Progenitor cell of endocrine pancreas (in vitro differentiated cells): ENCODE data around the gene CASK. TPM values are rescaled to one million over a fixed set of nuclear protein-coding genes. Genes with fewer than 3 reads are reported as not detected.
A peak's percentile ranks its signal among the peaks of the same experiment; 100 is the strongest.

Source experiments
- DNase-seq: peaks from one replicate; pipeline ENCODE4 v3.0.0; 2021; ENCODE audit warnings: low spot score; ENCODE audit not compliant: unreplicated experiment
- H3K27ac Mint-ChIP-seq: 2 replicates; pipeline ENCODE4 v1.8.0; 2021; ENCODE audit warnings: mild to moderate bottlenecking, moderate library complexity, mixed read lengths
- H3K27me3 Mint-ChIP-seq: 2 replicates; pipeline ENCODE4 v1.8.0; 2021; ENCODE audit warnings: mixed read lengths
- H3K36me3 Mint-ChIP-seq: 2 replicates; pipeline ENCODE4 v1.8.0; 2022; ENCODE audit warnings: mixed read lengths; ENCODE audit not compliant: insufficient read depth
- H3K4me1 Mint-ChIP-seq: 2 replicates; pipeline ENCODE4 v1.8.0; 2021; ENCODE audit warnings: low read depth, mixed read lengths
- H3K4me3 Mint-ChIP-seq: 2 replicates; pipeline ENCODE4 v1.8.0; 2021; ENCODE audit warnings: low read depth, mild to moderate bottlenecking, moderate library complexity, mixed read lengths
- H3K9me3 Mint-ChIP-seq: 2 replicates; pipeline ENCODE4 v1.8.0; 2021; ENCODE audit warnings: low read depth, mixed read lengths
- CTCF ChIP-seq: fragments of 200-600 bp; sonication (generic); IDR thresholded peaks from one replicate; pipeline ENCODE4 v1.5.0; 2021; ENCODE audit warnings: antibody characterized with exemption, mild to moderate bottlenecking; ENCODE audit not compliant: unreplicated experiment
- total RNA-seq: library from RNA; stranded (reverse); gene quantifications from 2 replicates; pipeline ENCODE4 v1.2.1, GENCODE V29; 2021

The CASK gene
- total RNA-seq, 1 donor from 2014 or later: 68.3 TPM

DNA sequence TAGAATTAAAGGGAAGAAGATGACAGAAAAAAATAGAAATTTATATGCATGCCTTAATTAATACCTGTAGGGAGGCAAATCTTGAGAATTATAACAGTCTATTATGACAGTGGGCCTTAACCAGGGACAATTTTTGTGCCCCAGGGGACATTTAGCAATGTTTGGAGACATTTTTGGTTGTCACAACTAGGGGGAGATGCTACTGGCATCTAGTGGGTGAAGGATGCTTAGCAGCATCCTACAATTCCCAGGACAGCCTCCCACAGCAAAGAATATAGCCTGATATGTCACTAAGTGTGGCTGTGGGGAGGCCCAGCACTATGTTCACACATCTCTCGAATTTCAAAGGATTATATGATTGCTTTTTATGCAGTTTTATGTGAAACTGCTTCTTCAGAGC is 188.8 kb downstream of the CASK start:
- H3K9me3 Mint-ChIP-seq: peaks cover 9% of the 10 kb centered on the region
- H3K4me3 Mint-ChIP-seq: no peak overlapping the region
- no peak overlapping the region for H3K27ac Mint-ChIP-seq
- peaks cover 5% of the 10 kb centered on the region for H3K4me1 Mint-ChIP-seq
- DNase-seq: no peak
- no peaks in the 10 kb centered on the region for H3K27me3 Mint-ChIP-seq
- H3K36me3 Mint-ChIP-seq: peaks cover 1% of the 10 kb centered on the region
- TF ChIP-seq CTCF: peak; percentile 14

DNA sequence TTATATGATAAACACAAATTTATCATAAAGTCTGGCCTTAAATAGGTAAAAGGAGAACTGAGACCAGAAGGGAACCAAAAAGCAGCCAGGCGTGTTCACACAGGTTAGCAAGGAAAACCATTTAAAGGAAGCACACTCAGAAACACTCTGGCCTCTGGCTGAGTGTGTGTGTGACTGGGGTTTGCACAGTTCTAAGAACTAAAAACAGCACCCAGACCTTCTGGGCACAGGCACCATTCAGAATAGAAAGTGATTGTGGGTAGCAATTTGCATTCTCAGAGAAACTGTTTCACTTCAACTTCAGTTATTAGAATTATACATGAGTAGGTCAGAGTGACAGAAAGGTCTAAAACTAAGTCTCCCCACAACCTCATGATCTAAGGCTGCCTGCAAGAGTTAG is 189.4 kb downstream of the CASK start:
- H3K36me3 Mint-ChIP-seq: peaks cover 1% of the 10 kb centered on the region
- TF ChIP-seq CTCF: no peak
- no peak overlapping the region for H3K4me3 Mint-ChIP-seq
- H3K27ac Mint-ChIP-seq: no peak overlapping the region
- peaks cover 5% of the 10 kb centered on the region for H3K4me1 Mint-ChIP-seq
- no peaks in the 10 kb centered on the region for H3K27me3 Mint-ChIP-seq
- peaks cover 9% of the 10 kb centered on the region for H3K9me3 Mint-ChIP-seq
- no peak for DNase-seq

DNA sequence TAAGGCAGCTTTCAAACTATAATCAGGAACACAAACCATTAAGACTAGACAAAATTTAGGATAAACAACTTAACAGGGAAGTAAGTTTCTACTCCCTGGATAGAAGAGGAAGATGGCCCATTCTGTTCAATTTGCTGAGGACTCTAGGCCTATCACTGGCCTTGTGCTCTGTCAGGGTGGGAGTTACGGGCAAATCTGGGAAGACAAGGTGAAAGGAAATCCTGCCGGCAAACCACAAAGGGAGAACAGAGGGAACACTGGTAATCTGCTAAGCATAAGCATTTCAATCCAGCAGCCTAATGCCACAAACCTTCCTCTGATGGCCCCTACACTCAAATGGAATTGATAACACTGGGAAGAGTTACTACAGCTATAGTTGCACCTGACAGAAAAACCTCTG is 191.1 kb downstream of the CASK start:
- DNase-seq: no peak
- no peak overlapping the region for H3K4me3 Mint-ChIP-seq
- no peaks in the 10 kb centered on the region for H3K27me3 Mint-ChIP-seq
- peaks cover 1% of the 10 kb centered on the region for H3K36me3 Mint-ChIP-seq
- H3K9me3 Mint-ChIP-seq: peaks cover 9% of the 10 kb centered on the region
- H3K27ac Mint-ChIP-seq: no peak overlapping the region
- peaks cover 5% of the 10 kb centered on the region for H3K4me1 Mint-ChIP-seq
- no peak for TF ChIP-seq CTCF

- DNase-seq: no peak
- Mint-ChIP-seq H3K36me3 (no peaks in the 10 kb centered on the region), H3K9me3 (peaks cover 4% of the 10 kb centered on the region), H3K4me1 (no peaks in the 10 kb centered on the region), H3K27me3 (no peaks in the 10 kb centered on the region), H3K27ac (no peak overlapping the region), H3K4me3 (no peak overlapping the region)
- no peak for TF ChIP-seq CTCF
These were observed 193.3 kb downstream of the CASK start for GRCh38 chrX:41730081-41730480.

DNA sequence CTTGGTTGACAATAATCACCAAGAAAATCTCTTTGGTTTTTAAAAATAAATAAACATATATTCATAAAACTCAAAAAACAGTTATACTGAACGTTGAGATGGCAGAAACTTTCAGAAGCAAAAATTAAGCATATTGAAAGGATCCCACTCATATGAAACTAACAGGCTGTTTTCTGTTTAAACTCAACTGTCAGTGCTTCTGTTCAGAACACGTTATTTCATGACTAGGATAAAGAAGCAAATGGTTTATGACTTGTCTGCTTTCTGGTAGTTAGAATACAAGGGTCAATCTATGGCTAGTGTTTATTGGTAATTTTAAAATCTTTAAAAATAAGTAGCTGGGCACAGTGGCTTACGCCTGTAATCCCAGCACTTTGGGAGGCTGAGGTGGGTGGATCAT is 195.2 kb downstream of the CASK start:
- no peak overlapping the region for H3K27ac Mint-ChIP-seq
- no peak for TF ChIP-seq CTCF
- H3K4me1 Mint-ChIP-seq: no peaks in the 10 kb centered on the region
- H3K4me3 Mint-ChIP-seq: no peak overlapping the region
- no peaks in the 10 kb centered on the region for H3K36me3 Mint-ChIP-seq
- H3K9me3 Mint-ChIP-seq: peaks cover 4% of the 10 kb centered on the region
- H3K27me3 Mint-ChIP-seq: no peaks in the 10 kb centered on the region
- DNase-seq: no peak
